ENCODE measurements around the gene LRRC49. TPM values are rescaled to one million over a fixed set of nuclear protein-coding genes. Genes with fewer than 3 reads are reported as not detected.
A peak's percentile ranks its signal among the peaks of the same experiment; 100 is the strongest.

The LRRC49 gene
- total and polyA plus RNA-seq, 2 of the 13 experiments (the other 11 are each of a cell fraction or from before 2014, with no cell fraction given) = 0.57 to 1.00 TPM

GRCh38 chr15:70892002-70892911 is at the start of gene LRRC49, which contains the start of gene THAP10 (continued):
- TF ChIP-seq SMAD1 (CRISPR knock-in tag; IDR thresholded peaks at IDR 0.05; ENCODE audit: borderline replicate concordance, low read depth) = no peak
- TF ChIP-seq HCFC1 (IDR thresholded peaks at IDR 0.05; ENCODE audit: low read depth, low read length) = peak; percentile 39; the same call in 1 of the 2 replicates
- no peak for TF ChIP-seq PRDM10 (CRISPR knock-in tag; IDR thresholded peaks at IDR 0.05; ENCODE audit: low read depth)
- 0 out of 2 replicates have a peak, but pooled peaks have one; percentile 52 for TF ChIP-seq MXD1 (CRISPR knock-in tag; IDR thresholded peaks at IDR 0.05)
- TF ChIP-seq KDM2A (CRISPR knock-in tag; IDR thresholded peaks at IDR 0.05; ENCODE audit: borderline replicate concordance, low read depth) = peak; percentile 72; the same call in 1 of the 2 replicates
- peak; percentile 67; the same call in 1 of the 2 replicates for TF ChIP-seq IRF2 (CRISPR knock-in tag; IDR thresholded peaks at IDR 0.05)
- no peak for TF ChIP-seq SMAD9 (CRISPR knock-in tag; IDR thresholded peaks at IDR 0.05)
- TF ChIP-seq MEIS1 (CRISPR knock-in tag; IDR thresholded peaks at IDR 0.05; ENCODE audit: borderline replicate concordance) = no peak
- TF ChIP-seq HMGXB4 (CRISPR knock-in tag; IDR thresholded peaks at IDR 0.05; ENCODE audit: borderline replicate concordance in 1 of 2, low read depth in 1 of 2) = peak; percentile 60 to 63; a peak in 2 of 4 replicates
- TF ChIP-seq FOXA3 (CRISPR knock-in tag; IDR thresholded peaks at IDR 0.05) = peak; percentile 55
- TF ChIP-seq FOXP1 (IDR thresholded peaks at IDR 0.05) = no peak
- TF ChIP-seq FOXP1 (CRISPR knock-in tag; IDR thresholded peaks at IDR 0.05) = peak; percentile 14; the same call in 1 of the 2 replicates
- peak; percentile 90; the same call in 2 of the 3 replicates for TF ChIP-seq MXI1 (IDR thresholded peaks at IDR 0.05; ENCODE audit: borderline replicate concordance, low read depth, low read length)
- TF ChIP-seq NFYC (CRISPR knock-in tag; IDR thresholded peaks at IDR 0.05) = peak; percentile 62
- 0 out of 2 replicates have a peak, but pooled peaks have one; percentile 19 for TF ChIP-seq ZIK1 (CRISPR knock-in tag; IDR thresholded peaks at IDR 0.05; ENCODE audit: borderline replicate concordance, low read depth)
- no peak for TF ChIP-seq ZNF552 (CRISPR knock-in tag; IDR thresholded peaks at IDR 0.05; ENCODE audit: borderline replicate concordance)
- 0 out of 2 replicates have a peak, but pooled peaks have one; percentile 52 for TF ChIP-seq ZNF280D (CRISPR knock-in tag; IDR thresholded peaks at IDR 0.05)

Measured in HepG2 (cell line).